ENCODE data around the gene MSLN. TPM values are rescaled to one million over a fixed set of nuclear protein-coding genes. Genes with fewer than 3 reads are reported as not detected.

MSLN gene
- total RNA-seq, 1 donor from 2014 or later: 0.50 TPM

- no peak overlapping the region for H3K4me3 Mint-ChIP-seq (ENCODE audit: low read depth)
- DNase-seq (ENCODE audit: low spot score, unreplicated experiment): no peak
- H3K27me3 Mint-ChIP-seq: no peaks in the 10 kb centered on the region
- no peaks in the 10 kb centered on the region for H3K9me3 Mint-ChIP-seq (ENCODE audit: low read depth)
- no peak for TF ChIP-seq CTCF (IDR thresholded peaks at IDR 0.05; ENCODE audit: unreplicated experiment)
- H3K4me1 Mint-ChIP-seq (ENCODE audit: low read depth): no peaks in the 10 kb centered on the region
- peaks cover 9% of the 10 kb centered on the region for H3K36me3 Mint-ChIP-seq (ENCODE audit: insufficient read depth)
- H3K27ac Mint-ChIP-seq: no peak overlapping the region
These were observed 35.2 kb downstream of the MSLN start for GRCh38 chr16:795580-796229.

DNA sequence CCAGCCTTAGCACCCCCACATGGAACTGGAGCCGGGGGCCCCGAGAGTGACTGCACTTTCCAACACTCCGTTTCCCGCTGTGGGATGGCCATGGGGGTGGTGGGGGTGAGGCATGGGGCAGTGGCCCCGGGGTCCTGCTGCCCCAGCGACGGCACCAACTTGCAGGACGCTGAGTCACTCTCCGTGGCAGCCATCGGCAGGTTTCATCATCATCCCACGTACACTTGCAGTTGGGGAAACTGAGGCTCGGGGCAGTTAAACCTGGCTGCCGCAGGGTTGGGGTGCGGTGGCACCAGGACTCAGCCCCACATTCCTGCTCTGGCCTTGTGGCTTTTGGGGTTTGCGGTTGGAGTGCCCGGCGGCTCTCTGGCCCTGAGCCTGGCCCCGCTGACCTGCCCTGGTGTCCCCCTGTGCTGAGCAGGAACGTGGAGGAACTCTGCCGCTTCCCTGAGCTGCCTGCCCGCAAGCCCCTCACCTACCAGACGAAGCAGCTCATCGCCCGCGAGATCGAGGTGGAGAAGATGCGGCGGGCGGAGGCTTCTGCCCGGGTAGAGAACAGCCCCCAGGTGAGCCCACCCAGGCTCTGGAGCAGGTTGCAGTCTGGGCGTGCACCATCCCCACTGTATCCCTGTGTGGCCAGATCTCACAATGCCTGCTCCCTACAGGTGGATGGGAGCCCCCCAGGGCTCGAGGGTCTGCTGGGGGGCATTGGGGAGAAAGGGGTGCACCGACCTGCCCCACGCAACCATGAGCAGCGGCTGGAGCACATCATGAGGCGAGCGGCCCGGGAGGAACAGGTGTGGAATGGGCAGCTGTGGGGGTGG, 36.0 kb downstream of the MSLN start:
- no peak for TF ChIP-seq CTCF (IDR thresholded peaks at IDR 0.05; ENCODE audit: unreplicated experiment)

DNA sequence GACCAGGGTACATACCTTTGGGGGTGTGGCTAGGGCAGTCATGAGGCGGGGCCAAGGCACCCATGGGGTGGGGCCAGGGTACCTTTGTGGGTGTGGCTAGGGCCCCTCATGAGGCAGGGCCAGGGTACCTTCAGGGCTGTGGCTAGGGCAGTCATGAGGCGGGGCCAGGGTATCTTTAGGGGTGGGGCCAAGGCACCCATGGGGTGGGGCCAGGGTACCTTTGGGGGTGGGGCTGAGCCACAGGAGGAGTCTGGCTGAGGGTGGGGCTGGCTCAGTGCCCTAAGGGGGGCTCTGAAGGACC, 36.5 kb downstream of the MSLN start:
- Mint-ChIP-seq H3K27me3 (peaks cover 7% of the 10 kb centered on the region), H3K9me3 (ENCODE audit: low read depth) (no peaks in the 10 kb centered on the region), H3K36me3 (ENCODE audit: insufficient read depth) (peaks cover 4% of the 10 kb centered on the region), H3K27ac (no peak overlapping the region), H3K4me3 (ENCODE audit: low read depth) (no peak overlapping the region), H3K4me1 (ENCODE audit: low read depth) (no peaks in the 10 kb centered on the region)
- DNase-seq (ENCODE audit: low spot score, unreplicated experiment): no peak
- no peak for TF ChIP-seq CTCF (IDR thresholded peaks at IDR 0.05; ENCODE audit: unreplicated experiment)

More for the DNA sequence above, 36.0 kb downstream of the MSLN start:
- no peaks in the 10 kb centered on the region for H3K9me3 Mint-ChIP-seq (ENCODE audit: low read depth)
- peaks cover 4% of the 10 kb centered on the region for H3K27me3 Mint-ChIP-seq
- H3K4me1 Mint-ChIP-seq (ENCODE audit: low read depth): no peaks in the 10 kb centered on the region
- peaks cover 6% of the 10 kb centered on the region for H3K36me3 Mint-ChIP-seq (ENCODE audit: insufficient read depth)
- H3K4me3 Mint-ChIP-seq (ENCODE audit: low read depth): no peak overlapping the region
- no peak for DNase-seq (ENCODE audit: low spot score, unreplicated experiment)
- no peak overlapping the region for H3K27ac Mint-ChIP-seq

GRCh38 chr16:797686-798085, 37.2 kb downstream of the MSLN start:
- Mint-ChIP-seq H3K4me3 (ENCODE audit: low read depth) (no peak overlapping the region), H3K4me1 (ENCODE audit: low read depth) (no peaks in the 10 kb centered on the region), H3K9me3 (ENCODE audit: low read depth) (no peaks in the 10 kb centered on the region), H3K27me3 (peaks cover 12% of the 10 kb centered on the region), H3K27ac (no peak overlapping the region), H3K36me3 (ENCODE audit: insufficient read depth) (peaks cover 4% of the 10 kb centered on the region)
- DNase-seq (ENCODE audit: low spot score, unreplicated experiment): no peak
- no peak for TF ChIP-seq CTCF (IDR thresholded peaks at IDR 0.05; ENCODE audit: unreplicated experiment)

GRCh38 chr16:798666-799065, 38.1 kb downstream of the MSLN start:
- no peak overlapping the region for H3K4me3 Mint-ChIP-seq (ENCODE audit: low read depth)

More at GRCh38 chr16:798666-799065, 38.1 kb downstream of the MSLN start:
- DNase-seq (ENCODE audit: low spot score, unreplicated experiment): no peak
- Mint-ChIP-seq H3K36me3 (ENCODE audit: insufficient read depth) (peaks cover 4% of the 10 kb centered on the region), H3K27ac (no peak overlapping the region), H3K9me3 (ENCODE audit: low read depth) (no peaks in the 10 kb centered on the region), H3K4me1 (ENCODE audit: low read depth) (no peaks in the 10 kb centered on the region), H3K27me3 (peaks cover 19% of the 10 kb centered on the region)
- TF ChIP-seq CTCF (IDR thresholded peaks at IDR 0.05; ENCODE audit: unreplicated experiment): no peak

Data from progenitor cell of endocrine pancreas (in vitro differentiated cells).